Keratinocyte (primary cell): ENCODE results near the gene RAP1GAP. TPM values are rescaled to one million over a fixed set of nuclear protein-coding genes. Genes with fewer than 3 reads are reported as not detected.

ENCODE experiments used
- DNase-seq: peaks from one replicate; pipeline ENCODE4 v3.0.0-alpha.2; 2011; ENCODE audit warnings: low read depth, missing footprints, low spot score
- FAIRE-seq: peaks from 2 replicates; lab custom pipeline; 2011; peaks lifted over from hg19 to GRCh38; lab: Jason Lieb, UNC
- H2AFZ ChIP-seq: 2 replicates; pipeline ENCODE4 v1.6.0; 2012; ENCODE audit warnings: low read length, control low read depth, inconsistent platforms; ENCODE audit not compliant: control insufficient read depth
- H3K27ac ChIP-seq: 2 replicates; pipeline ENCODE4 v1.5.1; 2011; ENCODE audit warnings: low read length; ENCODE audit not compliant: control insufficient read depth, insufficient read depth
- H3K27me3 ChIP-seq: 3 replicates; pipeline ENCODE4 v1.6.0; 2011; ENCODE audit warnings: low read length; ENCODE audit not compliant: control insufficient read depth, insufficient read depth; ENCODE audit errors: extremely low read depth
- H3K36me3 ChIP-seq, 2 experiments: 2 replicates in 1 of 2; 3 replicates in 1 of 2; pipeline ENCODE4 v1.5.1; 2011; ENCODE audit warnings: low read length in 2 of 2, mild to moderate bottlenecking in 1 of 2; ENCODE audit not compliant: control insufficient read depth in 2 of 2, insufficient read depth in 2 of 2; ENCODE audit errors: extremely low read depth in 1 of 2
- H3K4me1 ChIP-seq: 3 replicates; pipeline ENCODE4 v1.5.1; 2011; ENCODE audit warnings: low read length; ENCODE audit not compliant: control insufficient read depth, insufficient read depth; ENCODE audit errors: extremely low read depth
- H3K4me2 ChIP-seq: 3 replicates; pipeline ENCODE4 v1.6.0; 2011; ENCODE audit warnings: low read depth, low read length; ENCODE audit not compliant: control insufficient read depth, insufficient read depth; ENCODE audit errors: extremely low read depth
- H3K4me3 ChIP-seq, 3 experiments: fragments of 200-600 bp in 1 of 3; sonication (generic) in 1 of 3; 2 replicates in 2 of 3; 3 replicates in 1 of 3; pipeline ENCODE4 v1.5.1; 2011 to 2016; ENCODE audit warnings: low read length in 3 of 3, mild to moderate bottlenecking in 3 of 3, control low read depth in 2 of 3, inconsistent platforms in 1 of 3, low read depth in 1 of 3, mixed read lengths in 1 of 3, mixed run types in 1 of 3, moderate library complexity in 1 of 3; ENCODE audit not compliant: control insufficient read depth in 2 of 3, insufficient read depth in 2 of 3; ENCODE audit errors: extremely low read depth in 1 of 3
- H3K79me2 ChIP-seq: 2 replicates; pipeline ENCODE4 v1.6.0; 2012; ENCODE audit warnings: low read length; ENCODE audit not compliant: control insufficient read depth, insufficient read depth
- H3K9ac ChIP-seq: 3 replicates; pipeline ENCODE4 v1.6.0; 2011; ENCODE audit warnings: low read length; ENCODE audit not compliant: control insufficient read depth, insufficient read depth; ENCODE audit errors: extremely low read depth
- H3K9me1 ChIP-seq: 3 replicates; pipeline ENCODE4 v1.6.0; 2011; ENCODE audit warnings: low read length; ENCODE audit not compliant: control insufficient read depth, insufficient read depth; ENCODE audit errors: extremely low read depth
- H3K9me3 ChIP-seq: 2 replicates; pipeline ENCODE4 v1.5.1; 2012; ENCODE audit warnings: low read depth, low read length; ENCODE audit not compliant: control insufficient read depth
- H4K20me1 ChIP-seq: 3 replicates; pipeline ENCODE4 v1.6.0; 2011; ENCODE audit warnings: low read length; ENCODE audit not compliant: control insufficient read depth, insufficient read depth; ENCODE audit errors: extremely low read depth
- EZH2 ChIP-seq: IDR thresholded peaks from one replicate; pipeline ENCODE4 v1.6.1; 2012; ENCODE audit warnings: inconsistent platforms, mild to moderate bottlenecking, low read length, moderate library complexity
- dilution Hi-C: fragments of 300-500 bp; cut with MboI; formaldehyde crosslinking; loops from one replicate; pipeline ENCODE4 v1.7.0; 2020; ENCODE audit warnings: low sequenced_read_pairs; ENCODE audit not compliant: extremely low pct_ligation_motif_present
- polyA plus RNA-seq, 5 experiments: library from polyadenylated mRNA; depleted of rRNA in 3 of 5; stranded (reverse) in 3 of 5; stranded (forward) in 1 of 5; unstranded in 1 of 5; fragments of >200 nt; gene quantifications; 1 replicate in 1 of 5; 2 replicates in 3 of 5; 3 replicates in 1 of 5; pipeline versions ENCODE4 v1.2.1 to v1.2.3, GENCODE V29; 2011 to 2012; ENCODE audit warnings: missing spikeins in 2 of 5, low read depth in 1 of 5, low replicate concordance in 1 of 5
- TF ChIP-seq, protein P1 (sequence below), 3 experiments: IDR thresholded peaks in 1 of 3; conservative IDR thresholded peaks in 1 of 3; optimal IDR thresholded peaks in 1 of 3; 2 replicates in 2 of 3; 3 replicates in 1 of 3; pipeline versions ENCODE3 to v1.5.1; 2011; ENCODE audit warnings: low read length in 3 of 3, mild to moderate bottlenecking in 3 of 3, moderate library complexity in 2 of 3, control low read depth in 1 of 3, inconsistent platforms in 1 of 3; ENCODE audit not compliant: insufficient read depth in 2 of 3; ENCODE audit errors: extremely low read depth in 1 of 3

Gene RAP1GAP
- polyA plus RNA-seq, 1 donor (not counting 4 experiments of a cell fraction or from before 2014, with no cell fraction given), result 1.1 TPM

DNA sequence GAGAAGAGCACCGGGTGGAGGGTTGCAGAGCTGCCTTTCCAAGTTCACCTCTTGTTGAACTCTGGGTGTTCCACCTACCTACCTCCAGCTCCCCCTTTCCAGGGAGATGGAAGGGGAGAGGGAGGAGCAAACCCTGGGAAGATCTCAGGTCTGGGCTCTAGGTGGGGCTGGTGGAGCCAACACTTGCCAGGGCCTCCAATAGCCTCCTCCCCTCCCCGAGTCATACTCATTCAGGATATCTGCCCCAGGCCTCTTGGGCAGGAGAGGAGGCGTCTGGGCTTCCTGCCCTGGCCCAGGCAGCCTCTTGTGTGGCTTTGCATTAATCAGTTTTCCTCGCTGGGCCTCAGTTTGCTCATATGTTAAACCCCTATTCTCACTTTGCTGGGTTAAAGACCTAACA lies 13.4 kb downstream of the RAP1GAP start:
- H3K4me2 ChIP-seq, result no peak overlapping the region
- H3K9me1 ChIP-seq, result no peaks in the 10 kb centered on the region
- H3K9me3 ChIP-seq, result no peaks in the 10 kb centered on the region
- no peak overlapping the region for H2AFZ ChIP-seq
- H3K27ac ChIP-seq, result no peak overlapping the region
- H3K79me2 ChIP-seq, result no peaks in the 10 kb centered on the region
- H4K20me1 ChIP-seq, result no peaks in the 10 kb centered on the region
- dilution Hi-C loops, result no loop called here
- TF ChIP-seq, protein P1, sequence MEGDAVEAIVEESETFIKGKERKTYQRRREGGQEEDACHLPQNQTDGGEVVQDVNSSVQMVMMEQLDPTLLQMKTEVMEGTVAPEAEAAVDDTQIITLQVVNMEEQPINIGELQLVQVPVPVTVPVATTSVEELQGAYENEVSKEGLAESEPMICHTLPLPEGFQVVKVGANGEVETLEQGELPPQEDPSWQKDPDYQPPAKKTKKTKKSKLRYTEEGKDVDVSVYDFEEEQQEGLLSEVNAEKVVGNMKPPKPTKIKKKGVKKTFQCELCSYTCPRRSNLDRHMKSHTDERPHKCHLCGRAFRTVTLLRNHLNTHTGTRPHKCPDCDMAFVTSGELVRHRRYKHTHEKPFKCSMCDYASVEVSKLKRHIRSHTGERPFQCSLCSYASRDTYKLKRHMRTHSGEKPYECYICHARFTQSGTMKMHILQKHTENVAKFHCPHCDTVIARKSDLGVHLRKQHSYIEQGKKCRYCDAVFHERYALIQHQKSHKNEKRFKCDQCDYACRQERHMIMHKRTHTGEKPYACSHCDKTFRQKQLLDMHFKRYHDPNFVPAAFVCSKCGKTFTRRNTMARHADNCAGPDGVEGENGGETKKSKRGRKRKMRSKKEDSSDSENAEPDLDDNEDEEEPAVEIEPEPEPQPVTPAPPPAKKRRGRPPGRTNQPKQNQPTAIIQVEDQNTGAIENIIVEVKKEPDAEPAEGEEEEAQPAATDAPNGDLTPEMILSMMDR (optimal IDR thresholded peaks at IDR 0.05 in 1 of 3, IDR thresholded peaks at IDR 0.05 in 1 of 3, conservative IDR thresholded peaks at IDR 0.05 in 1 of 3; ENCODE audit: extremely low read depth in 1 of 3, insufficient read depth in 2 of 3, low read length in 3 of 3), result peak; percentile 54 to 64 (median 56)
- no peak for TF ChIP-seq EZH2
- FAIRE-seq (peak; percentile 84), DNase-seq (peak; percentile 23)
- peaks cover 26% of the 10 kb centered on the region for H3K27me3 ChIP-seq
- no peak overlapping the region for H3K4me3 ChIP-seq
- H3K36me3 ChIP-seq, result no peaks in the 10 kb centered on the region
- no peak overlapping the region for H3K9ac ChIP-seq
- H3K4me1 ChIP-seq, result peaks cover 8% of the 10 kb centered on the region

DNA sequence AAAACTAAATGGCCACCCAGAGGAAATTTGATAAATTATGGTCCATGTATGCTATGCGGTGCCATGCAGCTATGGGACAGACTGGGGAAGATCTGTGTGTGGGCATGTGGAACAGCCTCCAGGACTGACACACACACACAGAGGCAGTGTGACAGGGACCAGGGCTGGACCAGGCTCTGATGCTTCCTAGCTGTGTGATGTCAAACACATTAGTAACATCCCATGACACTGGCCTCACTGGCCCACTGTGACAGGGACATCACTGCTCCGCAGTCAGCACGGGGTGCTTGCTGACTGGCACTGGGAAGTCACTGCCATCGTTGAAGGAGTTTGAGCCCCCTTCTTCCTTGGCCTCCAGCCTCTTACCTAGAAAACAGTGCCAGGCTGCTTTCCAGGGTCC lies 13.9 kb downstream of the RAP1GAP start:
- Histone ChIP-seq H3K79me2 (no peaks in the 10 kb centered on the region), H4K20me1 (no peaks in the 10 kb centered on the region), H3K4me2 (no peak overlapping the region), H3K9ac (no peak overlapping the region), H3K36me3 (no peaks in the 10 kb centered on the region), H3K4me1 (peaks cover 8% of the 10 kb centered on the region), H3K27ac (no peak overlapping the region), H3K9me3 (no peaks in the 10 kb centered on the region), H3K27me3 (peaks cover 27% of the 10 kb centered on the region), H3K9me1 (no peaks in the 10 kb centered on the region), H3K4me3 (no peak overlapping the region), H2AFZ (no peak overlapping the region)
- TF ChIP-seq, protein P1 (optimal IDR thresholded peaks at IDR 0.05 in 1 of 3, IDR thresholded peaks at IDR 0.05 in 1 of 3, conservative IDR thresholded peaks at IDR 0.05 in 1 of 3; ENCODE audit: extremely low read depth in 1 of 3, insufficient read depth in 2 of 3, low read length in 3 of 3), result no peak
- TF ChIP-seq EZH2, result no peak
- no peak for DNase-seq
- dilution Hi-C loops, result no loop called here
- FAIRE-seq, result no peak
